Smooth muscle cell (in vitro differentiated cells): ENCODE measurements around the gene ZRANB1. TPM values are rescaled to one million over a fixed set of nuclear protein-coding genes. Genes with fewer than 3 reads are reported as not detected.

ENCODE experiments used
- DNase-seq: peaks from one replicate; lab custom pipeline; 2025; ENCODE audit not compliant: unreplicated experiment; lab: John Stamatoyannopoulos, UW
- H2AFZ ChIP-seq: fragments of 200-600 bp; sonication (generic); 2 replicates; pipeline ENCODE4 v1.6.0; 2016; ENCODE audit warnings: antibody characterized with exemption, low read depth, mild to moderate bottlenecking
- H3F3A ChIP-seq: fragments of 200-600 bp; sonication (generic); 2 replicates; pipeline ENCODE4 v1.6.0; 2017; ENCODE audit warnings: antibody characterized with exemption, low read depth
- H3K27ac ChIP-seq: fragments of 200-600 bp; sonication (generic); 2 replicates; pipeline ENCODE4 v1.5.1; 2016; ENCODE audit warnings: low read depth, mild to moderate bottlenecking
- H3K27me3 ChIP-seq: fragments of 200-600 bp; sonication (generic); 2 replicates; pipeline ENCODE4 v1.6.1; 2016; ENCODE audit warnings: low read depth, mild to moderate bottlenecking
- H3K36me3 ChIP-seq: fragments of 200-600 bp; sonication (generic); 2 replicates; pipeline ENCODE4 v1.5.1; 2016; ENCODE audit warnings: low read depth
- H3K4me1 ChIP-seq: fragments of 200-600 bp; sonication (generic); 2 replicates; pipeline ENCODE4 v1.5.1; 2016; ENCODE audit warnings: low read depth
- H3K4me2 ChIP-seq: fragments of 200-600 bp; sonication (generic); 2 replicates; pipeline ENCODE4 v1.6.0; 2016; ENCODE audit warnings: mild to moderate bottlenecking
- H3K4me3 ChIP-seq: fragments of 200-600 bp; sonication (generic); 2 replicates; pipeline ENCODE4 v1.5.1; 2016; ENCODE audit warnings: mild to moderate bottlenecking
- H3K79me2 ChIP-seq: fragments of 200-600 bp; sonication (generic); 2 replicates; pipeline ENCODE4 v1.6.0; 2016; ENCODE audit warnings: low read depth, mild to moderate bottlenecking
- H3K9ac ChIP-seq: fragments of 200-600 bp; sonication (generic); 2 replicates; pipeline ENCODE4 v1.6.0; 2016; ENCODE audit warnings: low read depth
- H3K9me3 ChIP-seq: fragments of 200-600 bp; sonication (generic); replicated peaks from 2 replicates; pipeline ENCODE4 v1.5.1; 2016; ENCODE audit warnings: low read depth
- H4K20me1 ChIP-seq: fragments of 200-600 bp; sonication (generic); 2 replicates; pipeline ENCODE4 v1.6.0; 2016; ENCODE audit warnings: low read depth
- CTCF ChIP-seq: fragments of 200-600 bp; sonication (generic); IDR thresholded peaks from 2 replicates; pipeline ENCODE4 v1.5.1; 2017; ENCODE audit warnings: borderline replicate concordance, mild to moderate bottlenecking, antibody characterized with exemption; ENCODE audit not compliant: insufficient read depth, poor library complexity, severe bottlenecking
- WGBS: methylation state at CpG from one replicate; pipeline ENCODE4 v1.1.7; 2016; ENCODE audit warnings: low lambda C conversion rate; 5-methylcytosine and 5-hydroxymethylcytosine counted together
- polyA plus RNA-seq: library from polyadenylated mRNA; unstranded; fragments of >200 nt; fragmentation: Nextera tagmentation; extraction: Ambion mirVana; gene quantifications from 2 replicates; pipeline ENCODE4 v1.2.1, GENCODE V29; 2016
- total RNA-seq: library from RNA; depleted of rRNA; stranded (reverse); fragments of >200 nt; gene quantifications from 2 replicates; pipeline ENCODE4 v1.2.3, GENCODE V29; 2014

ZRANB1 gene
- total and polyA plus RNA-seq, 2 experiments from 2014 or later, result 7.5 to 24.1 TPM

GRCh38 chr10:124989526-124989925 lies 47.6 kb downstream of the ZRANB1 start:
- Histone ChIP-seq H3F3A (peaks cover 18% of the 10 kb centered on the region), H3K27ac (no peak overlapping the region), H3K27me3 (no peaks in the 10 kb centered on the region), H4K20me1 (peaks cover 43% of the 10 kb centered on the region), H2AFZ (no peak overlapping the region), H3K79me2 (no peaks in the 10 kb centered on the region), H3K9ac (no peak overlapping the region), H3K4me3 (no peak overlapping the region), H3K4me1 (no peaks in the 10 kb centered on the region), H3K9me3 (no peaks in the 10 kb centered on the region), H3K4me2 (no peak overlapping the region), H3K36me3 (peaks cover 9% of the 10 kb centered on the region)
- no peak for DNase-seq
- 89% methylated on average over 10 of the region's 10 CpGs for WGBS
- TF ChIP-seq CTCF, result no peak

GRCh38 chr10:124990671-124991625 lies 49.0 kb downstream of the ZRANB1 start:
- 89% methylated on average over 14 of the region's 14 CpGs for WGBS
- H3K9ac ChIP-seq, result no peak overlapping the region
- H3K79me2 ChIP-seq, result no peaks in the 10 kb centered on the region
- no peak for TF ChIP-seq CTCF
- H3K27me3 ChIP-seq, result no peaks in the 10 kb centered on the region
- no peak overlapping the region for H3K27ac ChIP-seq
- H3K9me3 ChIP-seq, result no peaks in the 10 kb centered on the region
- no peaks in the 10 kb centered on the region for H3K4me1 ChIP-seq
- no peaks in the 10 kb centered on the region for H3K36me3 ChIP-seq
- H3K4me2 ChIP-seq, result no peak overlapping the region
- peaks cover 6% of the 10 kb centered on the region for H3F3A ChIP-seq
- no peak overlapping the region for H2AFZ ChIP-seq
- H4K20me1 ChIP-seq, result peaks cover 35% of the 10 kb centered on the region
- no peak overlapping the region for H3K4me3 ChIP-seq
- no peak for DNase-seq

GRCh38 chr10:124991835-124992234 lies 49.9 kb downstream of the ZRANB1 start:
- Histone ChIP-seq H3K27me3 (no peaks in the 10 kb centered on the region), H4K20me1 (peaks cover 26% of the 10 kb centered on the region), H2AFZ (no peak overlapping the region), H3K4me1 (no peaks in the 10 kb centered on the region), H3K9me3 (no peaks in the 10 kb centered on the region), H3K27ac (no peak overlapping the region), H3K36me3 (no peaks in the 10 kb centered on the region), H3K9ac (no peak overlapping the region), H3K4me3 (no peak overlapping the region), H3F3A (peaks cover 4% of the 10 kb centered on the region), H3K79me2 (no peaks in the 10 kb centered on the region), H3K4me2 (no peak overlapping the region)
- no peak for DNase-seq
- no peak for TF ChIP-seq CTCF
- 100% methylated on average over 4 of the region's 4 CpGs for WGBS
